HCT116 (cell line): Measurements from ENCODE around the gene CCDC183. TPM values are rescaled to one million over a fixed set of nuclear protein-coding genes. Genes with fewer than 3 reads are reported as not detected.
"Not testable (repeated sequence)": the region's sequence is repeated elsewhere in the genome, so short reads cannot be mapped to it uniquely, and the experiment has no call there.

ENCODE experiments used
- ATAC-seq: fragments of 200-7000 bp; cut with Tn5 transposase; 2 replicates; pipeline ENCODE4 v1.9.1; 2020; ENCODE audit warnings: mild to moderate bottlenecking, moderate library complexity
- BruUV-seq: library from RNA; stranded (reverse); fragments of 400-500 nt; replicated peaks from 2 replicates; lab custom pipeline; 2021; lab: Mats Ljungman, UMichigan
- CTCF ChIA-PET: fragments of 300-600 bp; sonication (Branson Sonifier 250); formaldehyde crosslinking; loops from one replicate; lab custom pipeline; 2021; ENCODE audit warnings: antibody characterized with exemption; lab: Charles Lee
- POLR2A ChIA-PET: fragments of 300-600, 350-600 bp; sonication (Branson Sonifier 250); formaldehyde crosslinking; loops from one replicate; lab custom pipeline; 2021; ENCODE audit warnings: antibody characterized with exemption; lab: Charles Lee
- RAD21 ChIA-PET, 2 experiments: fragments of 300-600 bp; sonication (Branson Sonifier 250); formaldehyde crosslinking; loops; one replicate each; lab custom pipeline; 2023; ENCODE audit warnings: low total read pairs in 2 of 2; ENCODE audit not compliant: uncharacterized antibody in 2 of 2, unreplicated experiment in 2 of 2, low non-redundant PET in 1 of 2; lab: Charles Lee
- DNase-seq: peaks from one replicate; pipeline ENCODE4 v3.0.0-alpha.2; 2010; ENCODE audit warnings: low read depth, low spot score
- H2AFZ ChIP-seq: fragments of 200-600 bp; shearing (Covaris generic), sonication (generic); 2 replicates; pipeline ENCODE4 v1.6.1; 2017; ENCODE audit warnings: low read depth, mixed run types, mixed read lengths, antibody characterized with exemption, low read length; ENCODE audit not compliant: poor library complexity, severe bottlenecking
- H3K27ac ChIP-seq: 2 replicates; pipeline ENCODE4 v1.5.1; 2012; ENCODE audit warnings: low read depth, low read length
- H3K27me3 ChIP-seq: fragments of 200-600 bp; sonication (generic); 2 replicates; pipeline ENCODE4 v1.6.1; 2016; ENCODE audit warnings: mixed run types, low read length, mixed read lengths; ENCODE audit not compliant: insufficient read depth
- H3K36me3 ChIP-seq, 2 experiments: fragments of 200-500 bp in 1 of 2; fragments of 200-600 bp in 1 of 2; sonication (Bioruptor generic) in 1 of 2; sonication (generic) in 1 of 2; 2 replicates each; pipeline versions ENCODE4 v1.5.1 to v1.6.1; 2014 to 2016; ENCODE audit warnings: low read length in 2 of 2, inconsistent platforms in 1 of 2, mixed read lengths in 1 of 2, mixed run types in 1 of 2; ENCODE audit not compliant: insufficient read depth in 2 of 2, control insufficient read depth in 1 of 2
- H3K4me1 ChIP-seq, 2 experiments: fragments of 200-600 bp in 1 of 2; sonication (generic) in 1 of 2; 2 replicates each; pipeline versions ENCODE4 v1.5.1 to v1.6.1; 2012 to 2017; ENCODE audit warnings: low read length in 2 of 2, inconsistent platforms in 1 of 2, mild to moderate bottlenecking in 1 of 2, mixed read lengths in 1 of 2, mixed run types in 1 of 2, moderate library complexity in 1 of 2; ENCODE audit not compliant: insufficient read depth in 2 of 2, control insufficient read depth in 1 of 2
- H3K4me2 ChIP-seq: fragments of 200-600 bp; sonication (generic); 2 replicates; pipeline ENCODE4 v1.6.1; 2017; ENCODE audit warnings: mixed run types, low read length, mixed read lengths
- H3K4me3 ChIP-seq, 2 experiments: fragments of 200-600 bp in 1 of 2; sonication (generic) in 1 of 2; replicated peaks in 1 of 2; 2 replicates each; pipeline ENCODE4 v1.5.1; 2011 to 2016; ENCODE audit warnings: low read length in 2 of 2, control low read depth in 1 of 2, low read depth in 1 of 2, mild to moderate bottlenecking in 1 of 2, mixed read lengths in 1 of 2, mixed run types in 1 of 2
- H3K79me2 ChIP-seq: fragments of 200-600 bp; sonication (generic); 2 replicates; pipeline ENCODE4 v1.6.1; 2017; ENCODE audit warnings: mild to moderate bottlenecking, mixed run types, low read length, moderate library complexity, mixed read lengths; ENCODE audit not compliant: insufficient read depth
- H3K9ac ChIP-seq: fragments of 200-600 bp; sonication (generic); 2 replicates; pipeline ENCODE4 v1.6.1; 2016; ENCODE audit warnings: low read length, mixed read lengths
- H3K9me2 ChIP-seq: fragments of 200-600 bp; sonication (generic), shearing (Covaris generic); 2 replicates; pipeline ENCODE4 v1.6.1; 2017; ENCODE audit warnings: mixed run types, mild to moderate bottlenecking, moderate library complexity; ENCODE audit not compliant: insufficient read depth
- H3K9me3 ChIP-seq, 2 experiments: fragments of 200-500 bp in 1 of 2; fragments of 200-600 bp in 1 of 2; sonication (Bioruptor generic) in 1 of 2; sonication (generic) in 1 of 2; 2 replicates each; pipeline ENCODE4 v1.6.1; 2014 to 2017; ENCODE audit warnings: low read length in 2 of 2, mixed read lengths in 2 of 2, inconsistent platforms in 1 of 2, low read depth in 1 of 2, mild to moderate bottlenecking in 1 of 2, mixed run types in 1 of 2, moderate library complexity in 1 of 2; ENCODE audit not compliant: control insufficient read depth in 1 of 2, insufficient read depth in 1 of 2
- H4K20me1 ChIP-seq: fragments of 200-600 bp; sonication (generic), shearing (Covaris generic); 2 replicates; pipeline ENCODE4 v1.6.1; 2017; ENCODE audit warnings: mixed run types, mild to moderate bottlenecking, moderate library complexity; ENCODE audit not compliant: insufficient read depth
- ATF3 ChIP-seq: IDR thresholded peaks from 2 replicates; pipeline ENCODE4 v1.6.1; 2012
- ELF1 ChIP-seq: IDR thresholded peaks from 2 replicates; pipeline ENCODE4 v1.6.1; 2012; ENCODE audit warnings: low read depth, borderline replicate concordance
- EZH2phosphoT487 ChIP-seq: fragments of 200-600 bp; IDR thresholded peaks from 2 replicates; pipeline ENCODE4 v1.6.1; 2018; ENCODE audit warnings: antibody characterized with exemption, borderline replicate concordance
- POLR2AphosphoS5 ChIP-seq: IDR thresholded peaks from 2 replicates; pipeline ENCODE4 v1.6.1; 2011; ENCODE audit warnings: mild to moderate bottlenecking, low read depth, low read length, moderate library complexity
- RAD21 ChIP-seq: IDR thresholded peaks from 2 replicates; pipeline ENCODE4 v1.6.1; 2012; ENCODE audit warnings: low read depth, mild to moderate bottlenecking
- REST ChIP-seq: IDR thresholded peaks from 2 replicates; pipeline ENCODE4 v1.6.1; 2012; ENCODE audit warnings: low read depth
- YY1 ChIP-seq: IDR thresholded peaks from 2 replicates; pipeline ENCODE4 v1.6.1; 2011; ENCODE audit warnings: low read length, low read depth, moderate library complexity, mild to moderate bottlenecking; ENCODE audit not compliant: insufficient replicate concordance; ENCODE audit errors: extremely low read depth
- intact Hi-C: fragments of 100-400 bp; cut with micrococcal nuclease; formaldehyde crosslinking; loops from 2 replicates; pipeline ENCODE4 v1.10.0; 2022
- total RNA-seq: library from RNA; stranded (reverse); gene quantifications from one replicate; pipeline ENCODE4 v1.2.1, GENCODE V29; 2021; ENCODE audit not compliant: unreplicated experiment

The CCDC183 gene
- total RNA-seq, 1 experiment from 2014 or later: 2.8 TPM

- no peaks in the 10 kb centered on the region for H3K36me3 ChIP-seq
- no peaks in the 10 kb centered on the region for H3K9me3 ChIP-seq
- no peak overlapping the region for H3K27ac ChIP-seq
- H3K27me3 ChIP-seq: no peaks in the 10 kb centered on the region
- TF ChIP-seq RAD21 (no peak), EZH2phosphoT487 (no peak), POLR2AphosphoS5 (no peak), REST (no peak), ELF1 (no peak), YY1 (no peak), ATF3 (no peak)
- DNase-seq (no peak), ATAC-seq (no peak)
- intact Hi-C loops: loop anchor here (5.0 to 10.0 kb wide), 2 partner anchors 156 to 438 kb away; partner anchors contain the start of genes CYSRT1, FBXW5, RNF208 and RNF224
- RAD21 ChIA-PET: interaction anchor here in 1 of 2 experiments (0.6 kb wide), 1 partner anchor 13 kb away, joined by 3 read pairs; no protein-coding TSS in a partner anchor
- no peaks in the 10 kb centered on the region for H3K9me2 ChIP-seq
- CTCF ChIA-PET: interaction anchor here (1.4 to 2.0 kb wide), 2 partner anchors 249 to 260 kb away, joined by 4 read pairs; no protein-coding TSS in a partner anchor
- H3K4me2 ChIP-seq: no peak overlapping the region
- no peak overlapping the region for H3K9ac ChIP-seq
- POLR2A ChIA-PET: no interaction called here
- H2AFZ ChIP-seq: no peak overlapping the region
- no TSS peak for BruUV-seq
- no peak overlapping the region for H3K4me3 ChIP-seq
- no peaks in the 10 kb centered on the region for H4K20me1 ChIP-seq
- H3K79me2 ChIP-seq: no peaks in the 10 kb centered on the region; the same call in 1 of the 2 replicates
- H3K4me1 ChIP-seq: peaks cover 10 to 26% of the 10 kb centered on the region in 2 experiments; a peak in 3 of 4 replicates
Measured at GRCh38 chr9:136786451-136786850, 9.7 kb upstream of the CCDC183 start.

- BruUV-seq, H3K9me2 ChIP-seq, H4K20me1 ChIP-seq, H3K9ac ChIP-seq, H3K79me2 ChIP-seq, H3K36me3 ChIP-seq, DNase-seq, H3K27ac ChIP-seq, H3K4me3 ChIP-seq, ATAC-seq, POLR2A ChIA-PET, H3K27me3 ChIP-seq, H3K9me3 ChIP-seq: not testable (repeated sequence)
- Histone ChIP-seq H2AFZ (peak overlapping the region; percentile 98), H3K4me1 (peaks cover 10 to 32% of the 10 kb centered on the region in 2 experiments; a peak in 3 of 4 replicates), H3K4me2 (peak overlapping the region; percentile 69; the same call in 1 of the 2 replicates)
- ChIA-PET CTCF (interaction anchor here (1.4 to 2.0 kb wide), 2 partner anchors 248 to 260 kb away, joined by 4 read pairs; no protein-coding TSS in a partner anchor), RAD21 (interaction anchor here in 1 of 2 experiments (0.6 kb wide), 1 partner anchor 13 kb away, joined by 3 read pairs; no protein-coding TSS in a partner anchor)
- intact Hi-C loops: loop anchor here (1.0 to 10.0 kb wide), 4 partner anchors 155 to 438 kb away; partner anchors contain the start of genes CYSRT1, FBXW5, NPDC1 and RNF208
Measured at GRCh38 chr9:136786983-136787382, 9.2 kb upstream of the CCDC183 start.
